ENCODE results near the gene CARHSP1. TPM values are rescaled to one million over a fixed set of nuclear protein-coding genes. Genes with fewer than 3 reads are reported as not detected.
"Not testable (repeated sequence)": the region's sequence is repeated elsewhere in the genome, so short reads cannot be mapped to it uniquely, and the experiment has no call there.

Gene CARHSP1
- total RNA-seq, 1 donor from 2014 or later: 68.8 TPM

- DNase-seq (ENCODE audit: low spot score): no peak
Measured at GRCh38 chr16:8828541-8829165, 40.2 kb downstream of the CARHSP1 start.

GRCh38 chr16:8826278-8826879 lies 42.4 kb downstream of the CARHSP1 start:
- DNase-seq (ENCODE audit: low spot score): no peak

- no peak for DNase-seq (ENCODE audit: low spot score)
Measured at GRCh38 chr16:8822403-8822802, 46.4 kb downstream of the CARHSP1 start.

GRCh38 chr16:8819411-8820034 lies 49.3 kb downstream of the CARHSP1 start:
- DNase-seq (ENCODE audit: low spot score): no peak

GRCh38 chr16:8818504-8819270 lies 50.1 kb downstream of the CARHSP1 start:
- no peak for DNase-seq (ENCODE audit: low spot score)

GRCh38 chr16:8816967-8817655 lies 51.7 kb downstream of the CARHSP1 start:
- DNase-seq (ENCODE audit: low spot score): no peak

- DNase-seq (ENCODE audit: low spot score): no peak
Measured at GRCh38 chr16:8814095-8814806, 54.6 kb downstream of the CARHSP1 start.

GRCh38 chr16:8812162-8812843 lies 56.5 kb downstream of the CARHSP1 start:
- no peak for DNase-seq (ENCODE audit: low spot score)

- no peak for DNase-seq (ENCODE audit: low spot score)
Measured at GRCh38 chr16:8808613-8809353, 60.0 kb downstream of the CARHSP1 start.

GRCh38 chr16:8808009-8808408 lies 60.8 kb downstream of the CARHSP1 start:
- no peak for DNase-seq (ENCODE audit: low spot score)

GRCh38 chr16:8807189-8807588 lies 61.6 kb downstream of the CARHSP1 start:
- no peak for DNase-seq (ENCODE audit: low spot score)

GRCh38 chr16:8806272-8806983 lies 62.4 kb downstream of the CARHSP1 start:
- DNase-seq (ENCODE audit: low spot score): no peak

- DNase-seq (ENCODE audit: low spot score): no peak
Measured at GRCh38 chr16:8804313-8804712, 64.5 kb downstream of the CARHSP1 start.

GRCh38 chr16:8803733-8804132 lies 65.1 kb downstream of the CARHSP1 start:
- DNase-seq (ENCODE audit: low spot score): not testable (repeated sequence)

Other genes starting within 250 kb of the CARHSP1 start
- gene METTL22, start 247.3 kb downstream of the CARHSP1 start, total RNA-seq: 23.8 TPM
- gene ABAT, start 194.4 kb downstream of the CARHSP1 start, total RNA-seq: 26.0 TPM
- 11.1 TPM for gene TMEM186, start 71.4 kb downstream of the CARHSP1 start, total RNA-seq
- gene PMM2, start 71.2 kb downstream of the CARHSP1 start, total RNA-seq: 33.2 TPM
- not detected for gene LITAFD, start 13.3 kb upstream of the CARHSP1 start, total RNA-seq
- gene USP7, start 94.9 kb upstream of the CARHSP1 start, total RNA-seq: 108 TPM
- gene HAPSTR1, start 222.6 kb upstream of the CARHSP1 start, total RNA-seq: 55.2 TPM

Measured in mucosa of gallbladder (tissue), 1 donor.